GM20000 (cell line): ENCODE data around the gene PSTPIP2.

Experiments
- DNase-seq: peaks from one replicate; pipeline ENCODE4 v3.0.0; 2012; ENCODE audit warnings: low spot score
- CTCF ChIP-seq: IDR thresholded peaks from 2 replicates; pipeline ENCODE4 v1.5.1; 2012; ENCODE audit warnings: mild to moderate bottlenecking, control low read depth; ENCODE audit errors: extremely low read depth, missing control alignments

Gene PSTPIP2

DNA sequence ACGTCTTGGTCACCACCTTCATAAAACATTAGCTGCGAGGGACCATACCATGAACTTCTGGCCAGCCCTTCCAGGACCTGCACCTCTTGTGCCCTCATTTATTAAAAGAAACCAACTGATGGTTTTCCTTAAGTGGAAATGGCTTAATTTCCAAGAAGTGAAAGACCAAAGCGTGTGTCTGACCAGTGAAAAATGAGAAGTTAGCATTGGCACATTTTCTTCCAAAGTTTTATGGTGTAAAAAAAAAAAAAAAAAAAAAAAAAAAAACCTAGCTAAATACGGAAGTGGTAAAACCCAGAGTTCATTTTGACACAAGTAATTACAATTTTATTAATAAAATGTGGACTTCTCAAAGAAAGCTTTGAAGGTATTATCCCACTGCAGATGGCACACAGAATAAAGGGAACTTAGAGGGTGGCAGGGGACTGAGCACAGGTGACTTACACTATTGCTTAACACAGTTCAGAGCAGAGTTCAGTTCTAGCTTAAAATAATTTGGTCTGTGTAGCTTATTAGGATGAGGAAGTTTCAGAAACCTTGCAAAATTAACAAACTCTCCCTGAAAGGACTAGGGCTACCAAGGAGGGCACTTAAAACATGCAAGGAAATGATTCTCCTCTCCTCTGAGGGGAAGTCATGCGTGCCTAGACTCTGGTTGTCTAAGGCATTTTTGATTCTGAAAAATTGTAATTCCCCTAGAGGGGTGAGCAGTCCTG, 62.8 kb downstream of the PSTPIP2 start:
- no peak for TF ChIP-seq CTCF
- DNase-seq = no peak

DNA sequence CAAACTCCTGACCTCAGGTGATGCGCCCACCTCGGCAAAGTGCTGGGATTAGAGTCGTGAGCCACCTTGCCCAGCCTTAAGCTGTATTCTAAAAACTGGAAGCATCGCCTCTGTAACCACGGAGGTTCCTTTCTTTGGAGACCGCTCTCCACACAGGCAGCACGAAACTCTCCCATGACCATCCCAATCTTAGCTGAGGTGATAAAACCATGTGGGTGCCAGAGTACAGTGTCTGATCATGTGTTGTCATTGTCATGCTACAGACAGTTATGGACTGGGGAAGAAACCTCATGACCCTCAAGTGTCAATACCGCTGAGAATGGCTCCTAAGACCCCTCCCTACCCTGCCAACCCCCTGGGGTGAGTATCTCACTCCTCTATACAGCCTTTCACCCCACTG, 63.5 kb downstream of the PSTPIP2 start:
- no peak for DNase-seq
- no peak for TF ChIP-seq CTCF

DNA sequence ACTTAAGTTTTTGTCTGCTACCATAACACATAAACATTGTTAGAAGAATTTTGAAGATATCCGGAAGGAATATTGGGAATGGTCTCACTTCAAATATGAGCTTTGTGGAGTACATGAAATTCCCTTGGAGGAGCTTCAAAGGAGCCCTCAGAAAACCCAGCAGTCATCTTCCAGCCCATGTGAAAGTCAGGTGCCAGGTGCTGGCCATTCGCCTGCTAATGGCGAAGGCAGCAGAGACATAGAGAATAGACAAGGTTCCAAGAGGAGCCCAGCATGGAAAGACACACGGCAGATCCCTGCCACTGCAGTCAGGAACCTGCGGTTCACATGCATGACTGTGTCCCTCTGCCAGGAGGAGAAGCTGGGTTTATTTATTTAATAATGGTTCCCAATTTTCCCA, 64.9 kb downstream of the PSTPIP2 start:
- no peak for DNase-seq
- no peak for TF ChIP-seq CTCF

DNA sequence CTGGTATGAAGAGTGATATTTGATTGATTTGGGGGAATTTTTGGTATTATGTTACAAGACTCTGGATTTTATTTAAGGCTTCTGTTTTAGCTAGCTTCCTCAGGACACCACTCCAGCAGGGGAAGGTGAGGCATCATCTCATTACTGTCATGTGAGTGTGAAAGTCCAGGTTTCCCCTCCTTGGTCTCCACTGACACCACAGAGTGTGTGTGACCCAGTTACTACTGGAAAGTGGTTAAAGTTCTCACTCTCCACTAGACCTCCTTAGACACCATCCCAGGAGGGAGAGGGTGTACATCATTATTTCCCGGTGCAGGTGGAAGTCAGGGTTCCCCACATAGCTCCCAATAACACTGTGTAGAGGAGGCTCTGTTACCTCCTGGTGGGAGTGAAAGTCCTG, 69.1 kb downstream of the PSTPIP2 start:
- DNase-seq = no peak

DNA sequence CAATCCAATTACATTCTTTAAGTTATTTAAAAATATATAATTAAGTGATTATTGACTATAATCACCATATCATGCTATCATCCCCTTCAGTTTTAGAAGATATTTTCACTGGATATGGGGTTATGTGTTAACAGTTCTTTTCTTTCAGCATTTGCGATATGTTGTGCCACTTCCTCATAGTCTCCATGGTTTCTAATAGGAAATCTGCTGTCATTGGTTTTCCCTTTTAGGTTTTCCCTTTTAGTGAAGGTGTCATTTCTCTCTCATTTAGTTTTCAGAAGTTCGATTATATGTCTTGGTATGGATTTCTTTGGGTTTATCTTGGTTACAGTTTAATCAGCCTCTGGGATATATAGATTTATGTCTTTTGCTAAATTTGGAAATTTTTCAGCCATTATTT, 70.2 kb downstream of the PSTPIP2 start:
- no peak for DNase-seq
- no peak for TF ChIP-seq CTCF

More for the DNA sequence above, 69.1 kb downstream of the PSTPIP2 start:
- no peak for TF ChIP-seq CTCF

DNA sequence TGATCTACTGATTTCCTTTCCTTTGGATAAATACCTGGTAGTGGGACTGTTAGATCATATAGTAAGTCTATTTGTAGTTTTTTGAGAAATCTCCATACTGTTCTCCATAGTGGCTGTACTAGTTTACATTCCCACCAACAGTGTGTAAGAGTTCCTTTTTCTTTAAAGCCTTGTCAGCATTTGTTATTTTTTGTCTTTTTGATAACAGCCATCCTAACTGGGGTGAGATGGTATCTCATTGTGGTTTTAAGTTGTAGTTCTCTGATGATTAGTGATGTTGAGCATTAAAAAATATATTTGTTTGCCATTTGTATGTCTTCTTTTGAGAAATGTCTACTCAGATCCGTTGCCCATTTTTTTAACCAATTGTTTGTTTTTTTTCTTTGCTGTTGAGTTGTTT, 71.0 kb downstream of the PSTPIP2 start:
- TF ChIP-seq CTCF = no peak
- no peak for DNase-seq

GRCh38 chr18:45999536-45999935, 72.5 kb downstream of the PSTPIP2 start:
- TF ChIP-seq CTCF = no peak
- no peak for DNase-seq
